8988T (cell line): ENCODE results near the gene ILKAP.

Experiments used
- DNase-seq: peaks from one replicate; pipeline ENCODE4 v3.0.0; 2011

The ILKAP gene, protein sequence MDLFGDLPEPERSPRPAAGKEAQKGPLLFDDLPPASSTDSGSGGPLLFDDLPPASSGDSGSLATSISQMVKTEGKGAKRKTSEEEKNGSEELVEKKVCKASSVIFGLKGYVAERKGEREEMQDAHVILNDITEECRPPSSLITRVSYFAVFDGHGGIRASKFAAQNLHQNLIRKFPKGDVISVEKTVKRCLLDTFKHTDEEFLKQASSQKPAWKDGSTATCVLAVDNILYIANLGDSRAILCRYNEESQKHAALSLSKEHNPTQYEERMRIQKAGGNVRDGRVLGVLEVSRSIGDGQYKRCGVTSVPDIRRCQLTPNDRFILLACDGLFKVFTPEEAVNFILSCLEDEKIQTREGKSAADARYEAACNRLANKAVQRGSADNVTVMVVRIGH

DNA sequence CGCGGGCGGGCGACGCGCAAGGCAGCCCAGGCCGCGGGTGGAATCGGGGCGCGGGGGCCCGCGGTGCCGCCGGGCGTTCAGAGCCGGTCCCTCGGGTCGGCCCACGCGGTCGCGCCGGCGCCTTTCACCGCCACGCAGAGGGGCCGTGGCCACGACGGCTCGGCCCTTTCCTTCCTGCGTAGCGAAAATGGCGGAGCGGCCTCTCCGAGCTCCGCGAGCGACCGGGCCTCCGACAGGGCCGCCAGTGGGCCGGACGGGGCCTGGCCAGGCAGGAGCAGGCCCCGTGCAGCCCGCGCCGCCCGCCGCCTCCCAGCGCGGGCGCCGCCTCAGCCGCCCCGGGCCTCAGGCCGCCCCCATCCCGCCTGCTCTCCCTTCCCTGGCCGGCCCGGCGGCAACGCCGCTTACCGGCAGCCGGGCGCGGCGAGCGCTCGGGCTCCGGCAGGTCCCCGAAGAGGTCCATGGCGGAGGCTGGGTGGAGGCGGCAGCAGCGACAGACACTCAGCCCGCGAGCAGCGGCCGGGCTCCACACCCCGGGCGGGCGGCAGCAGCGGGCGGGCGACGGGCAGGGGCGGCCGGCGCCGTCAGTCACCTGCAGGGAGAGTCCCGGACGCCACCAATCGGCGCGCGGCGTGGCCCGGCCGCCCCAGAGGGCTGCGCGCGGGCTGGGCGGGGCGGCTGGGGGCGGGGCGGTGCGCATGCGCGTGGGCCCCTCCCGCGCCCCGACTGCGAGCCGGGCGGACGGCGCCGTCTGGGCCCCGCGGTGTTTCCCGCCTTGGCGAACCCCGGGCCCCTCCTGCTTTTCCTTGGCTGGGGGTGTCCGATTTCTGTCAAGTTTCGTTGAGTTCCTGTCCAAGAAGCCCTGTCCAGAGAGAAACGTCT lies at the start of gene ILKAP:
TSS of gene ILKAP (minus strand) at position 602 of the 879 bp plus-strand sequence. CDS start at position 460, 142 bp downstream.
- peak; percentile 100 for DNase-seq

DNA sequence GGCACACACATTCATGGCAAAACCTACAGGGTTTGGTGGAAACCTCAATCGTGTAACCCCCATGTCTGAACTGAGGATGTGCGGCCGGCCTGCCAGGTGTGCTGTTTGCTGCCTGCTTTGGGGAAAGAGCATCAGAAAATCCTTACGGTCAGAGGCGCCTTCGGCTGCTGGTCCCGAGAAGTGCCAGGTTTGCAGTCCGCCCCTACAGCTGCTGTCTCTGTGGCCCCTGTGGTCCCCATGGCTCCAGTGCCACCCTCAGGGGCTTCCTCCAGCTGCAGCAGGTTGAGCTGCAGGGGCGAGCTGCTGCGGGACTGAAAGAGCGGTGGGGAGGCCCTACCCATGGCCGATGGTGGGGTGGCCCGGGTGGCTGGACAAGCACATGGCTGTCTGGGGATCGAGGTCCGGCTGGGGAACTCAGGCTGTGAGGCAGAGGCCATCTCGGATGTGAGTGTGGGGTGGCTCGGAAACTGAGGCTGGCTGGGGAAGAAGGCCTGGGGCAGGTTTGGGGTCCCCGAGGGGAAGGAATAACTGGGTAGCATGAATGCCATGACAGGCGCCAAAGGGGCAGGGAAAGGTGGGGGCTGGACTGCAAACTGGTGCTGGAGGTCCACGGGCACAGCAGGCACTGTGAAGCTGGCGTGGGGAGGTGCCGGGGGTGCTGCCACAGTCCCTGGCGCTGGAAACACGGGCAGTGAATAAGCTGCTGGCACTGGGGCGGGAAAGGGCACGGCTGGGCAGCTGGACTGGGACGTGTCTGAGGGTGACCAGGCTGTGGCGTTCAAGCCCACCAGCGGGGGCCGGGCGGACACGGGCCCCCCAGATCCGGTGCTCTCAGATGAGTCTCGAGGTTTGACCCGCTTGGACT lies 49.5 kb upstream of the ILKAP start:
- no peak for DNase-seq

DNA sequence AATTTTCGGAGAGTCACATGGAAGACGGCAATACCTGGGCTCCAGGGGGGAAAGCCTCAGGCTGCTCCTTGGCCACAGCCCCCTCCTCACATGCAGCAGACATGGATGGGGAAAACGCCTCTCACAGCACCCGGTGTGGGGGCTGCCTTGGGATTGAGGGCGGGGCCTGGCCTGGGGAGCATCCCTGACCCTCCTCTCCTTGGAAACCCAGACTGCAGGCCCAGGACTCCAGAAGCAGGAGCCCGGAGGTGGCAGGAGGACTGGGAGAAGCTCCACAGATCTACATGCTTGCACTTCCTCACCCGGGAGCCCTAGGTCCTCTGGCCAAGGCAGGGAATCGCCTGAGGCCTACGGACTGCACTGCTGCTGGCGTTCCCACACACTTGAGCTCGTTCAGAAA lies 48.5 kb upstream of the ILKAP start:
- no peak for DNase-seq

DNA sequence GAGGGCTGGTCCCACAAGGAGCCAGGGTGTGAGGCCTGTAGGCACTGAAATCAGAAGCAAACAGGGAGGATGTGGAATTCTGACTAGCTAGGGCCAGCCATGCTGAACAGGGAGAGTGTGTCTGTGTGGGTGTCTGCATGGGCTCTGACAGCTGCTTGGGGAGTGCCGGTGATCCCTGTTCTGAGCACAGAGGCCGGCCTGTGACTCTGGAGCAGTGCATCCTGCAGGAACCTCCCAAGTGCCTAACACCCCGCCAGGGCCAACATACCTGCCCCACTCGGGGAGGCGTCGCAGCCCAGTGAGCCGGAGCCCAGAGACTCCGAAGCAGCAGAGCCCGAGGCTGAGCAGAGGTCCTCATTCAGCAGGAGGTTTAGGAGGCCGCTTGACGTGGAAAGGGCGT lies 47.8 kb upstream of the ILKAP start:
- DNase-seq = no peak

DNA sequence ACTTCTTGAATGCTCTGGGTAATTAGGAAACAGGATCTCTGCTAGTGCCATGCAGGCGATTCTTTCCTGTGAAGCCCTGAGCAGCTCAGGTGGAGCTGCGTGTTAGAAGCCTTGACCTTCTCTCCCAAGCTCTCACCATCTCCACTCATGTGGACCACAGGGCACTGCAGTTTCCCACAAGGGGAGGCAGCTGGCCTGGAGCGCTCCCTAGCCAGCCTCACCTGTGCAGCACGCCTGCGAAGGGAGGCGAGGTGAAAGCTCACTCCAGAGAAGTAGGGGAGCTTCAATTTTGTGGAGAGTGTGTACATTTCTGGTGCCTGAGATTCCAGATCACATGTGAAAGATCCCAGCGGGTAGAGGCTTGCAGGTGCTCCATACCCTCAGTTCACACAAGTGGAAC lies 47.4 kb upstream of the ILKAP start:
- DNase-seq = no peak

DNA sequence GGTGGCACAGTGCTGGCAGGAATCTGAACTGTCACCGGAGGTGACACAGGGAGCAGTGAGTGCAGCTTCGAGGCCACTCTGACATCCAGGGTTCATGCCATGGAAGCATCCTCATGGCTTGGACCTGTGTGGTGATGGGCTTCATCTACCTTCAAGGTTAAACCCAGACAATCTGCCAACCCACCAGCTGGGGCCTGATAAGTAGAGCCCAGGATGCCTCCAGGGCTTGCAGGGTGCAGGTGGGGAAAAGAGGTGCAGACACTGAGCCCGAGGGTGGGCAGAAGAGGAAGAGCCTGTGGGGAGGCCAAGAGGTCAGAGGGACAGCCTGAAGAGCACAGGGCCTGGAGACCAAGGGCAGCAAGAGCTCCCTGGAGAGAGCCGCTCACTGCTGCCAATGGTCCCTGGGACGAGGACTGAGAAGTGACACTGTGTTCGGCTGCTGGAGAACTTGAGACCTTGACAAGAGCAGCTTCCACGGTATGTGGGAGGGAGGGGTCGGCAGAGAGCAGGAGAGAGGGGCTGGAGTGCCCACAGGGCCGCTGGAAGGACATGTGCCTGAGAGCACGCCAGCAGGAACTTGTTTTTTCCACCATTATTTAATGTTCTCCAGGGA lies 44.5 kb upstream of the ILKAP start:
- DNase-seq = no peak

DNA sequence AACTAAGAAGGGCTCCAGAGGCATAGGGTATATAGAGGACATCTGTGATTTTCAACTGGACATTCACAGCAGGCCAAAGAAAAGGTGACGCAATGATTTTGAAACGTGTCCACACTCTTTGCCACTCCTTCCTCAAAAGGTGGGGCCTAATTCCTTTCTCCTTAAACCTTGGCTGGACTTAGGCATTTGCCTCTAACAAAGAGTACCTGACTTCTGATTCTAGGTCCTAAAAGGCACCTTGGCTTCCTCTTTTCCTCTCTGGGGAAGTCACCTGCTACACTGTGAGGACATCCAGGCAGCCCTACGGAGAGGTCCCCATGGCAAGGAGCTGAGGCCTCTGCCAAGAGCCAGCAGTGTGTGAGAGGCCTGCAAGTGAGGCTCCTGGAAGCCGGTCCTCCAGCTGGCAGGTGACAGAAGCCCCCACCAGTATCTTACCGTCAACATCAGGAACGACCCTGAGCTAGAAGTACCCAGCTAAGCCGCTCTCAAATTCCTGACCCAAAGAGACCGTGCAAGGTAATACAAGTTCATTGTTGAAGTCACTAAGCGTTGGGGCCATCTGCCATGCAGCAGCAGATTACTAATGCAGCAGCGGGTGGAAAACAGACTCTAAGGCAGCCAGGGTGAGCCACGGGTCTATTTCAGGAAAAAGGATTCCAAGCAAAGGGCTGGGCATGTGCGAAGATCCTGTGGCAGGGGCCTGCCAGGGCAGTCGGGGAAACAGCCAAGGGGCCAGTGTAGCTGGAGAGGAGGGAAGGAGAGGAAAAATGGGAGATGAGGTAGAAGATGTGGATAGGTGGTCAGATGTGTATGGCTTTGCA lies 43.7 kb upstream of the ILKAP start:
- no peak for DNase-seq

DNA sequence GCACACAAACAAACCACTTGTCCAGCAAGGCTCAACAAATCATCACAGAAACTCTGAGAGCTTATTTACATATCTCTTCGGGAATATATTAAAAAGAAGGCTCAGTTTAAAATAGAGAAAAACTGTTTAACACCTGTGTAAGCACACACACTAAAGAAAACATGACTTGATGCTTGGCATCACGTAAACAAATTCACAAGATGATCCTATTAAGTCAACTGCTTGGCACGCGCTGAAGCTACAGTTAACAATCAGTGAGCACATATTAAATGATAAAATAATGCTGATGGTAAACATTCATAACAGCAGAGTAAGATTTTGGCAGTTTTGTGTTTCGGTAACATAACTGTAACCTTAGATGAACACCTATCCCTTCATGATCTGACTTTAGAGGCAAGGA lies 40.7 kb upstream of the ILKAP start:
- no peak for DNase-seq

DNA sequence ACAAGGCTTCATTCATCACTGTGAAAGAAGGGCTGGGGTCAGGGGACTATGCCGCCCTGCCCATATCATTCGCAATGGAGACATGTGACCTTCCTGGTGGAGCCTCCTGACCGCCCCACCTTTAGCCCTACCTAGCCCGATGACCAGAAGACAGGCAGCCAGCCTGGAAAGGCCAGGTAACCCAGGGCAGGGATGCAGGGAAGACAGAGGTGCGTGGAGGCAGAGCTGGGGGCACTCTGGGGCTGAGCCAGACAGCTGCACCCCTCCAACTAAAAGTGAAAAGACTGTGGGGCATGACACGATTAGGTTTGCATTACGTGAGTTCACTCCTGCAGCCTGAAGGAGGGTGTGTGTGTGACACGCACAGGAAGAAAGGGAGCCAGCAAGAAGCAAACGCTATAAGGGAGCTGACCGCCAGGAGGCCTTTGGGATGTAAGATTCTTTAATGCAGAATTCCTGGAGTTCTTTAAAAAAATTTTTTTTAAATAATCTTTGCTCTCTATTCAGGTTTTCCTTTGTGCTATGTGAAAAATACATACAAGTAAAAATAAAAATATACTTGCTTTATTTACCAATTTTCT lies 40.1 kb upstream of the ILKAP start:
- no peak for DNase-seq

DNA sequence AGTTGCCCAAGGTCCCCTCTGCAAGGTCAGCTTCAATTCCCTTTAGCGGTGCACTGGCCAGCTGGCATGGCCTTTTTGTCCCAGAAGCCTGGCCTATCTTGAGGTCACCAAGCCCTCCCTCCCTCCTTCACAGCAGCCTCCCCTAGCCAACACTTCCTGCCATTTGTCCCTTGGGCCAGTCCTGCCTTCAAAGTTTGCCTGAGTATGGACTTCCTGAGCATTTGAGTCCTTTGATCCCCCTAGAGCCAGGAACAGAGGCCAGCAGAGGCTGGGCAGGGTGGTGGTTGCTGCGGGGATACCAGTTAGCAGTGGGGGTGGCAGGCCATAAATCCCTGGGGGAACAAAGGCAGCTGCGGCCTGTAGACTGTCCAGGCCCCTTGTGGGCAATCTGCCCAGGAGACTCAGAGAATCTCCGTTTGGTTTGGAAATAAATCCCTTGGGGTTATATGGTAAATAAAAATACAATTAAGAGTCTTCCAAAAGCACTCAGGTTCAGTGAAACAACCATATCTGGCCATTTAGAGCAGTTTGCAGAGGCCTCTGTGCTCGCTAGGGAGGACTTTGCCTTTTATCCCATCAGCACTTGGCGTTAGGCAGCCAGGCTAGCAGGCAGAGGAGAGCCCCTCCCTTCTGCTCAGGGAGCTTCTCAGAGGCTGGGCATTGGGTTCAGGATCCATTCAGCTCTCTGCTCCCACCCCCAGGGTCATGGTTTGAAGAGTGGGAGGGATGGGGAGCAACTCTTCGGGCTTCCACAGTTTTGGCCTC lies 39.4 kb upstream of the ILKAP start:
- no peak for DNase-seq

DNA sequence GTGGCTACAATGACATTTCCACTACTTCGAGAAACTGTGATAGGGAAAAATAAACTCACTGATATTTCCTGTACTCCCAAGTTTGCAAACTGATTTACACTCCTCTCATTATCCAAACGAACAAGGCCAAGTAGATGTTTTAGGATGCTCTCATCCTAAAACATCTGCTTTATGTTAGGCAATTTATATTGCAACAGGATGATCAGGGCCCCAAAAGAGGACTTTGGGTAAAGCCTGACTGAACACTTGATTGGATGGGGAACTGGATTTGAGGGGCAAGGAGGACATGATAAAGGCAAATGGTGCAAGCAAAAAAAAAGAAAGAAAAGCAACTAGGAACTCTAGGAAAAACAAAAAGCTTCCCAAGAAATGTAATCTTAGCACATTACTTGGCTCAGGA lies 38.5 kb upstream of the ILKAP start:
- no peak for DNase-seq

DNA sequence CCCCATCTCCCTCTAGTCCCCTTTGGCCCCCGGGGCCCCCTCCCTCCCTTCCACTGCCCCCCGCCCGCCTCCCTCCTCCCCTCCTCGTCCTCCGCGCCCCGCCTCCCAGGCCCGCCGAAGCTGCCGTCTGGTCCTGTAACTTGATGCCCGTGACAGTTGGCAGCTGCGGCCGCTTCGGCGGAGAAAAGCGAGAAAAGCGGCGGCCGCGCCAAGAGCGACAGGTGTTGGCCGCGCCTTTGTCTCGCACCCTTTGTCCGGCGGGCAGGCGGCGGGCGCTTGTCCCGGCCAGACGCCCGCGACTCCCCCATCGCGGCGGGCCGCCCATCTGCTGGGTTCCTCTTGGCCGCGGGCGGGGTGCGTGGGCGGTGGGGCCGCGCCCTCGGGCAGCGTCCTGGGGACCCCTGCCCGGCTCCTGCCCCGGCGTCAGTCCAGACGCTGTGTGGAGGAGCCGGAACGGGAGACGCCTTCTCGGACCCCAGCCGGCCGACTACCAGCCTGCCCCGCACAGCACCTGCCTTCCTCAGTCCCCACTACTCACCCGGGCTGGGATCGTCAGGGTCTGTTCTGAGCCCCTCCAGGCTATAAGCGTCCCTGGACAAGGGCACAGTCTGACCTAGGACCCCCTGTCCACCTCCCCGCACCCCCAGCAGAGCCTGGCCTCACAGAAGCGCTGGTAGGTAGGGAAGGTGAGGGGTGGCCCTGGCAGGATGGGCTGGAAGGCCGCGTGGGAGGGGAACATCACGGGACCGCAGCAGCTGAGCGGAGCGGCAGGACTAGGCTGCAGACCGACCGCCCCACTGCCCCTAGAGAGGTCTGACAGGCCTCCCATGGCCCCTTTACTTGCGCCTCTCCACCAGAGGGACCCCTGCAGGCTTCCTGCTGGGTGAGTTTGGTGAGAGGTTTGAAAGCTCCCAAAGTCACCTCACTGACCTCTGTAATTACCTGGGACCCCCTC lies 37.5 kb upstream of the ILKAP start:
- DNase-seq = no peak

DNA sequence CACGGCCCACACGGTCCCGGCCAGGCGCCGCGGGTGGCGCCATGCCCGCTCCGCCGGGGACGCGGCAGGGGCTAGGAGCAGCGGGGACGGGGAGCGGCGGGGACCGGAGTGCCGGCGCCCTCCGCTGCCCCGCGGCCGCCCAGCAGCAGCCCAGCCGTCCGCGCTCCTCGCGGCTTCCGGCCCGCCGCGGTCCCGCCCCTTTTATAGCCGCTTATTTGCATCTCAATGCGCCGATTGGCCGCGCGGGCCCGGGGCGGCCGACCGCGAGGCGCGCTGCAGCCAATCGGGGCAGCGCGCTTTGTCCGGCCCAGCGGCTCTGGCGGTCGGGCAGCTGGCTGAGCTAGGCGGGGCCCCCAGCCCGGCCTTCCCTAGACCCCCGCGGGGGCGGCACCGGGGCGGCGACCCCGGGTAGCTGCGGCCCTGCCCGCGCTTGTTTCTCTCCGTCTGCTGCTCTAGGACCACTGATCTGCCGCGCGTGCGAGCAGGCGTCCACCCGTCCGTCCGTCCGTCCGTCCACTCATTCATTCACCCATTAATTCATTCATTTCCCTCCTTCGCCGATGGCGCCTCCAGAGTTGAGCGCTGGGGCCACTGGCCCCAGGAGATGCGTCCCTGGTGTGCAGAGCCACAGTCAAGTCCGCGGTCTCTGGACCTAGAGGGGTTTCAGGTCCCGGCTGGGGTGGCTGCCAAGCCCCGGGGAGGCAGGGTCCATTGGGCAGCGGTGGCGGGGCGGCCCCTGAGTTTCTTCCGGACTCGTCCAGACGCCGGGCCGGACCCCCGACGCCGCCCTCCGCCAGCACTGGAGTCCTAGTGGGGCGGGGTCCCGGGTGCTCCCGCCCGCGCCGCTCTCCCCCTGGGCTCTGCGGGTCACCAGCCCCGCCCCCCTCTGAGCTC lies 36.6 kb upstream of the ILKAP start, which contains the start of gene HES6:
TSS of gene HES6 (minus strand) at position 176 of the 894 bp plus-strand sequence. CDS start at position 43, 133 bp downstream.
- DNase-seq = peak; percentile 97

DNA sequence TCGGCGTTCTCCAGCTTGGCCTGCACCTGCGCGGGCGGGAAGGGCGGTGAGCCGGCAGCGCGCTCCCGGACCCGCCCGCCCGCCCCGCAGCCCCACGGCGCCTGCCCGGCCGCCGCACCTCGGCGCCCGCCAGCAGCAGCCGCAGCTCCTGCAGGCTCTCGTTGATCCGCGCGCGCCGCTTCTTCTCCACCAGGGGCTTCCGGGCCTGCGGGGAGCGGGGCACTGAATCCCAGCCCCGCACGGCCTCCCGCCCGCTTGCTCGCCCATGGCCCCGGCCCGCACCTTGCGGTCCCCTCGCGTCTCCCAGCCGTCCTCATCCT lies 36.0 kb upstream of the ILKAP start:
- DNase-seq = no peak

DNA sequence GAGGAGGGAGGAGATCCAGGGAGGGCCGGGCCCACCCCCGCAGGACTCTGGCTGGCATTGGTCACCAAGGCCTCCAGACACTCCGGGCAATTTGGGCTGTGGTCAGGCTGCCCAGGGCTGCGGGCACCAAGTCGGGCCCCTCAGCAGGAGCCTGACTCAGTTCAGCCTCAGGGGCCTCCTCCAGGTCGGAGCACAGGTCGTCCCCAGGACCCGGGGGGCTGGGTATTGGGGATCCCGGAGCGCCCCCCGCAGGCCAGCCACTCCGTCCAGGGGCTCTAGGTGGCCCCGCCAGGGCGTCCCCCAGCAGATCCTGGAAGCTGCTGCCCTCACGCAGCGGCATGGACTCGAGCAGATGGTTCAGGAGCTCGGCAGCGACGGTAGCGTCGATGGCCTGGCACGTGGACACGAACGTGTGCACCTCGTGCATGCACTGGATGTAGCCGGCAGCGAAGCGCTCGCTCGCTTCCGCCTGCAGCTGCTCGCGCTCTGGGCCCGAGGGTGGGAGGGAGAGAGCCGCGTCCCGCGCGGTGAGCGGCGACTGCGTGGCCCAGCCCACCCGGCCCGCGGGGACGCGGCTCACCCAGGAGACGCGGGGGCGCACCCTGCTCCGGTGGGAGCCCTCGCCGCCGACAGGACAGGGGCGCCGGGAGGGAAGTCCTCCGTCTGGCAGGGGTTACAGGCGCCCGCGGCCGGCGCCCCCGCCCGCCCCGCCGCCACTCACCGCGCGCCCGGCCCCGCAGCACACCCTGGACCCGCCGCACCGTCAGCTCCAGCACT lies 35.5 kb upstream of the ILKAP start:
- DNase-seq = no peak

DNA sequence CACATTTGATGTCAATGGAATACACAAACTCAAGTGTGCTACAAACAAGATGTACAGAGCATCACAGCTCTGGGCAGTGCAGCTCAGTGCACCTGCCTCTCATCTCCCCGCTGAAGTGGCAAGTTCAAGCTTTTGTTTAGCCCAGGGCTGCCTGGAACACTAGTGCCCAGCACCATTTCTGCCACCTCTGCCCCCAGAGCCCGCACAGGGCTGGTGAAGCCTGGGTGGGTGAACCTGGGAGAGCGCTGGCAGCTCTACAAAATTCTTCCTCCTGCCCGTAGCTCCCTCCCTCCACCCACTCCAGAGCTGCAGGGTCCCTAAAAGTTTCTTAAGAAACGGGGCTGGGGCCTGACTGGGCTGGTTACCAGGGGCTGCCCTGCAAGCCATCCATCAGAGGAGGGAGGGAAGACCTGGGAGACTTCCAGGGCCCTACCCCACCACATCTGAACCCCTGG lies 34.8 kb upstream of the ILKAP start:
- DNase-seq = no peak

DNA sequence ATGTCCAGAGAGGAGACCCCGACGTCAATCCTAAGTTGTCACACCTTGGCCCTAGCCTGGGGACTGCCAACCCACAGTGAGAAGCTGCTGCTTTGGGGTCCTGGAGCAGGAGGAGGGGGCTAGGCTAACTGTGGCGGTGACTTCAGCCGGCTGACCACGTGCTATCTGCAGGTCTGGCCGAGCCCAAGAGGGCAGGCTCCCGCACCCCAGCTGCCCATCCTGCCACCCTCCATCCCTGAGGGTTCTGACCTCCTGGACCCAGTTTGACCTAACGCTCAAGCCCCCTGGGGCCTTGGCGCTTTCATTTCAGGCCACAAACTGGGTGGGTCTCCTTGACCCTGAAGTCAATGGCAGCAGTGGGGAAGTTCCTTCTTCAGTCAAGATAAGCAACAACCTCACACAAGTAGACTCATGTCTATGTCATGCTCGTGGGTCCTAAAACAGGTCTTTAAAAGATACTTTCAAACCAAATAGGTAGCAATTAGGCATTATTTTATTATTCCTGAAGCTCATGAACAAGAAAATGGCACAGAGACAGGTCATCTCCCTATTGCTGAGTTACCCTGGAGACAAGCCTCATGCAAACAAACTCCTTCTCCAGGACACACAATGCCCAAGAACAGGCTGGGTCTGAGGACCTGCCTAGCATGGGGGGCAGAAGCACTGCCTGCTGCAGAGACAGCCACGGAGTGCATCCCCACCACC lies 34.1 kb upstream of the ILKAP start:
- no peak for DNase-seq
